ENCODE measurements around the gene PATZ1.

GRCh38 chr22:31295360-31295759 lies 50.8 kb downstream of the PATZ1 start:
- TF ChIP-seq, protein P1, sequence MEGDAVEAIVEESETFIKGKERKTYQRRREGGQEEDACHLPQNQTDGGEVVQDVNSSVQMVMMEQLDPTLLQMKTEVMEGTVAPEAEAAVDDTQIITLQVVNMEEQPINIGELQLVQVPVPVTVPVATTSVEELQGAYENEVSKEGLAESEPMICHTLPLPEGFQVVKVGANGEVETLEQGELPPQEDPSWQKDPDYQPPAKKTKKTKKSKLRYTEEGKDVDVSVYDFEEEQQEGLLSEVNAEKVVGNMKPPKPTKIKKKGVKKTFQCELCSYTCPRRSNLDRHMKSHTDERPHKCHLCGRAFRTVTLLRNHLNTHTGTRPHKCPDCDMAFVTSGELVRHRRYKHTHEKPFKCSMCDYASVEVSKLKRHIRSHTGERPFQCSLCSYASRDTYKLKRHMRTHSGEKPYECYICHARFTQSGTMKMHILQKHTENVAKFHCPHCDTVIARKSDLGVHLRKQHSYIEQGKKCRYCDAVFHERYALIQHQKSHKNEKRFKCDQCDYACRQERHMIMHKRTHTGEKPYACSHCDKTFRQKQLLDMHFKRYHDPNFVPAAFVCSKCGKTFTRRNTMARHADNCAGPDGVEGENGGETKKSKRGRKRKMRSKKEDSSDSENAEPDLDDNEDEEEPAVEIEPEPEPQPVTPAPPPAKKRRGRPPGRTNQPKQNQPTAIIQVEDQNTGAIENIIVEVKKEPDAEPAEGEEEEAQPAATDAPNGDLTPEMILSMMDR (IDR thresholded peaks at IDR 0.05): no peak
- TF ChIP-seq POLR2A (IDR thresholded peaks at IDR 0.05): no peak
